Duodenal mucosa (tissue), 2 donors: Measurements from ENCODE around the gene TMEM213.

Experiments used
- H3K27ac ChIP-seq: one replicate; pipeline ENCODE4 v1.7.0; 2013; ENCODE audit warnings: low read depth, low read length
- H3K27me3 ChIP-seq, 2 donors: one replicate each; pipeline ENCODE4 v1.7.0; 2013; ENCODE audit warnings: low read length in 2 of 2, control low read depth in 1 of 2; ENCODE audit not compliant: insufficient read depth in 2 of 2, control insufficient read depth in 1 of 2
- H3K36me3 ChIP-seq, 2 donors: one replicate each; pipeline ENCODE4 v1.7.0; 2013; ENCODE audit warnings: low read length in 2 of 2, control low read depth in 1 of 2; ENCODE audit not compliant: insufficient read depth in 2 of 2, control insufficient read depth in 1 of 2
- H3K4me1 ChIP-seq, 2 donors: one replicate each; pipeline ENCODE4 v1.7.0; 2013; ENCODE audit warnings: low read length in 2 of 2, control low read depth in 1 of 2; ENCODE audit not compliant: insufficient read depth in 2 of 2, control insufficient read depth in 1 of 2
- H3K4me3 ChIP-seq, 2 donors: one replicate each; pipeline ENCODE4 v1.7.0; 2013; ENCODE audit warnings: low read length in 2 of 2, low read depth in 1 of 2
- H3K9ac ChIP-seq, 2 donors: one replicate each; pipeline ENCODE4 v1.7.0; 2013; ENCODE audit warnings: low read length in 2 of 2, low read depth in 1 of 2
- H3K9me3 ChIP-seq, 2 donors: one replicate each; pipeline ENCODE4 v1.7.0; 2013; ENCODE audit warnings: low read length in 2 of 2, control low read depth in 1 of 2; ENCODE audit not compliant: control insufficient read depth in 1 of 2

Gene TMEM213

GRCh38 chr7:138756591-138757242, 41.1 kb upstream of the TMEM213 start:
- Histone ChIP-seq H3K9ac (no peak overlapping the region), H3K27ac (no peak overlapping the region), H3K9me3 (no peaks in the 10 kb centered on the region), H3K4me1 (no peaks in the 10 kb centered on the region), H3K27me3 (no peaks in the 10 kb centered on the region), H3K4me3 (no peak overlapping the region), H3K36me3 (no peaks in the 10 kb centered on the region)

- no peak overlapping the region for H3K27ac ChIP-seq
- no peak overlapping the region for H3K9ac ChIP-seq
- H3K36me3 ChIP-seq, result no peaks in the 10 kb centered on the region
- H3K4me1 ChIP-seq, result no peaks in the 10 kb centered on the region
- no peak overlapping the region for H3K4me3 ChIP-seq
- no peaks in the 10 kb centered on the region for H3K27me3 ChIP-seq
- H3K9me3 ChIP-seq, result no peaks in the 10 kb centered on the region
Observed at GRCh38 chr7:138768241-138768640, 29.6 kb upstream of the TMEM213 start.

- no peaks in the 10 kb centered on the region for H3K9me3 ChIP-seq
- H3K4me1 ChIP-seq, result no peaks in the 10 kb centered on the region
- no peak overlapping the region for H3K9ac ChIP-seq
- no peaks in the 10 kb centered on the region for H3K36me3 ChIP-seq
- H3K27ac ChIP-seq, result no peak overlapping the region
- H3K27me3 ChIP-seq, result no peaks in the 10 kb centered on the region
- H3K4me3 ChIP-seq, result no peak overlapping the region
Observed at GRCh38 chr7:138770904-138771303, 26.9 kb upstream of the TMEM213 start.

- H3K36me3 ChIP-seq, result no peaks in the 10 kb centered on the region
- no peak overlapping the region for H3K27ac ChIP-seq
Observed at GRCh38 chr7:138773176-138773575, 24.6 kb upstream of the TMEM213 start.

GRCh38 chr7:138773817-138774216, 24.0 kb upstream of the TMEM213 start:
- Histone ChIP-seq H3K9me3 (no peaks in the 10 kb centered on the region), H3K36me3 (no peaks in the 10 kb centered on the region), H3K4me3 (no peak overlapping the region), H3K4me1 (no peaks in the 10 kb centered on the region), H3K9ac (no peak overlapping the region), H3K27me3 (no peaks in the 10 kb centered on the region), H3K27ac (no peak overlapping the region)

More at GRCh38 chr7:138773176-138773575, 24.6 kb upstream of the TMEM213 start:
- no peaks in the 10 kb centered on the region for H3K9me3 ChIP-seq
- no peaks in the 10 kb centered on the region for H3K4me1 ChIP-seq
- H3K27me3 ChIP-seq, result no peaks in the 10 kb centered on the region
- H3K4me3 ChIP-seq, result no peak overlapping the region
- H3K9ac ChIP-seq, result no peak overlapping the region

GRCh38 chr7:138776166-138776833, 21.5 kb upstream of the TMEM213 start:
- Histone ChIP-seq H3K9ac (no peak overlapping the region), H3K4me3 (no peak overlapping the region), H3K36me3 (no peaks in the 10 kb centered on the region), H3K27ac (no peak overlapping the region), H3K9me3 (no peaks in the 10 kb centered on the region), H3K4me1 (no peaks in the 10 kb centered on the region), H3K27me3 (no peaks in the 10 kb centered on the region)

- Histone ChIP-seq H3K27ac (no peak overlapping the region), H3K4me1 (no peaks in the 10 kb centered on the region), H3K9me3 (no peaks in the 10 kb centered on the region), H3K36me3 (no peaks in the 10 kb centered on the region), H3K27me3 (no peaks in the 10 kb centered on the region), H3K9ac (no peak overlapping the region), H3K4me3 (no peak overlapping the region)
Observed at GRCh38 chr7:138781004-138781403, 16.8 kb upstream of the TMEM213 start.

GRCh38 chr7:138784692-138785091, 13.1 kb upstream of the TMEM213 start:
- no peaks in the 10 kb centered on the region for H3K36me3 ChIP-seq
- no peaks in the 10 kb centered on the region for H3K4me1 ChIP-seq
- no peaks in the 10 kb centered on the region for H3K27me3 ChIP-seq
- no peak overlapping the region for H3K27ac ChIP-seq
- H3K9me3 ChIP-seq, result no peaks in the 10 kb centered on the region
- H3K4me3 ChIP-seq, result no peak overlapping the region
- no peak overlapping the region for H3K9ac ChIP-seq

- Histone ChIP-seq H3K4me1 (no peaks in the 10 kb centered on the region), H3K4me3 (no peak overlapping the region), H3K27me3 (no peaks in the 10 kb centered on the region), H3K27ac (no peak overlapping the region), H3K9me3 (no peaks in the 10 kb centered on the region), H3K9ac (no peak overlapping the region), H3K36me3 (no peaks in the 10 kb centered on the region)
Observed at GRCh38 chr7:138785587-138786437, 12.0 kb upstream of the TMEM213 start.

GRCh38 chr7:138796038-138796615, 1.7 kb upstream of the TMEM213 start:
- H3K27ac ChIP-seq, result no peak overlapping the region
- no peaks in the 10 kb centered on the region for H3K36me3 ChIP-seq
- H3K4me1 ChIP-seq, result peaks cover 3 to 9% of the 10 kb centered on the region in 2 donors
- H3K9me3 ChIP-seq, result no peaks in the 10 kb centered on the region
- H3K27me3 ChIP-seq, result no peaks in the 10 kb centered on the region
- no peak overlapping the region for H3K9ac ChIP-seq
- H3K4me3 ChIP-seq, result no peak overlapping the region
